H9 (cell line): ENCODE measurements around the gene MBIP. TPM values are rescaled to one million over a fixed set of nuclear protein-coding genes. Genes with fewer than 3 reads are reported as not detected.

Experiments
- DNase-seq: peaks from one replicate; pipeline ENCODE4 v3.0.0-alpha.2; 2017
- H2AFZ ChIP-seq: one replicate; pipeline ENCODE4 v1.6.1; 2013; ENCODE audit warnings: mild to moderate bottlenecking, low read length, control low read depth, moderate library complexity
- H2AK5ac ChIP-seq: 2 replicates; pipeline ENCODE4 v1.6.1; 2013; ENCODE audit warnings: low read length, control low read depth, mixed read lengths; ENCODE audit not compliant: insufficient read length
- H2BK120ac ChIP-seq: one replicate; pipeline ENCODE4 v1.6.1; 2013; ENCODE audit warnings: low read depth, mild to moderate bottlenecking, low read length, control low read depth, inconsistent platforms; ENCODE audit not compliant: poor library complexity, severe bottlenecking
- H2BK12ac ChIP-seq: 2 replicates; pipeline ENCODE4 v1.6.1; 2013; ENCODE audit warnings: low read length, control low read depth, mixed read lengths, low read depth; ENCODE audit not compliant: insufficient read length
- H2BK15ac ChIP-seq: 2 replicates; pipeline ENCODE4 v1.6.1; 2013; ENCODE audit warnings: low read depth, low read length, control low read depth
- H2BK20ac ChIP-seq: one replicate; pipeline ENCODE4 v1.6.1; 2013; ENCODE audit warnings: low read depth, mild to moderate bottlenecking, low read length, control low read depth, inconsistent platforms; ENCODE audit not compliant: poor library complexity, severe bottlenecking
- H2BK5ac ChIP-seq: 2 replicates; pipeline ENCODE4 v1.6.1; 2013; ENCODE audit warnings: low read length, control low read depth, mixed read lengths; ENCODE audit not compliant: insufficient read length
- H3K14ac ChIP-seq: 2 replicates; pipeline ENCODE4 v1.6.1; 2013; ENCODE audit warnings: low read length, control low read depth; ENCODE audit not compliant: insufficient read depth
- H3K18ac ChIP-seq: 2 replicates; pipeline ENCODE4 v1.6.1; 2013; ENCODE audit warnings: low read depth, mild to moderate bottlenecking, mixed read lengths, low read length, control low read depth; ENCODE audit not compliant: insufficient read length
- H3K23ac ChIP-seq: 2 replicates; pipeline ENCODE4 v1.6.1; 2013; ENCODE audit warnings: low read length, control low read depth, mixed read lengths, low read depth; ENCODE audit not compliant: insufficient read length
- H3K23me2 ChIP-seq: 2 replicates; pipeline ENCODE4 v1.6.1; 2013; ENCODE audit warnings: low read depth, mild to moderate bottlenecking, mixed read lengths, low read length, control low read depth; ENCODE audit not compliant: insufficient read length, poor library complexity, severe bottlenecking
- H3K27ac ChIP-seq: 2 replicates; pipeline ENCODE4 v1.5.1; 2013; ENCODE audit warnings: low read length, control low read depth, mixed read lengths, low read depth; ENCODE audit not compliant: insufficient read length
- H3K27me3 ChIP-seq: 2 replicates; pipeline ENCODE4 v1.6.1; 2013; ENCODE audit warnings: low read length, control low read depth, inconsistent platforms; ENCODE audit not compliant: insufficient read depth
- H3K4ac ChIP-seq: 2 replicates; pipeline ENCODE4 v1.6.1; 2013; ENCODE audit warnings: low read depth, mild to moderate bottlenecking, control low read depth, inconsistent platforms, low read length, moderate library complexity
- H3K4me1 ChIP-seq: 2 replicates; pipeline ENCODE4 v1.6.1; 2013; ENCODE audit warnings: low read length, control low read depth, inconsistent platforms; ENCODE audit not compliant: insufficient read depth
- H3K4me2 ChIP-seq: 2 replicates; pipeline ENCODE4 v1.6.1; 2013; ENCODE audit warnings: low read length, control low read depth, mixed read lengths; ENCODE audit not compliant: insufficient read length, insufficient read depth
- H3K56ac ChIP-seq: 2 replicates; pipeline ENCODE4 v1.6.1; 2013; ENCODE audit warnings: low read depth, mild to moderate bottlenecking, mixed read lengths, low read length, control low read depth; ENCODE audit not compliant: insufficient read length
- H3K79me1 ChIP-seq: 2 replicates; pipeline ENCODE4 v1.6.1; 2013; ENCODE audit warnings: low read depth, mild to moderate bottlenecking, moderate library complexity, low read length, control low read depth, inconsistent platforms; ENCODE audit not compliant: insufficient read depth, poor library complexity, severe bottlenecking
- H3K79me2 ChIP-seq: 2 replicates; pipeline ENCODE4 v1.6.1; 2013; ENCODE audit warnings: low read length, control low read depth, inconsistent platforms; ENCODE audit not compliant: insufficient read depth
- H3K9ac ChIP-seq: 2 replicates; pipeline ENCODE4 v1.6.1; 2013; ENCODE audit warnings: low read length, control low read depth, mixed read lengths; ENCODE audit not compliant: insufficient read length; ENCODE audit errors: extremely low read depth
- H3K9me3 ChIP-seq: one replicate; pipeline ENCODE4 v1.6.1; 2013; ENCODE audit warnings: low read depth, low read length, inconsistent platforms; ENCODE audit not compliant: control insufficient read depth
- H3T11ph ChIP-seq: one replicate; pipeline ENCODE4 v1.6.1; 2013; ENCODE audit warnings: mild to moderate bottlenecking, low read length, control low read depth, inconsistent platforms
- H4K20me1 ChIP-seq: one replicate; pipeline ENCODE4 v1.6.1; 2013; ENCODE audit not compliant: control insufficient read depth, insufficient read length, insufficient read depth
- H4K5ac ChIP-seq: 2 replicates; pipeline ENCODE4 v1.6.1; 2013; ENCODE audit warnings: low read depth, mild to moderate bottlenecking, mixed read lengths, low read length, control low read depth; ENCODE audit not compliant: insufficient read length
- H4K8ac ChIP-seq: replicated peaks from 2 replicates; pipeline ENCODE4 v1.6.1; 2013; ENCODE audit warnings: low read length, control low read depth, mixed read lengths, low read depth; ENCODE audit not compliant: insufficient read length
- H4K91ac ChIP-seq: 2 replicates; pipeline ENCODE4 v1.6.1; 2013; ENCODE audit warnings: low read depth, mild to moderate bottlenecking, moderate library complexity, mixed read lengths, low read length, control low read depth; ENCODE audit not compliant: insufficient read length
- H3K27ac Mint-ChIP-seq, 3 experiments: 2 replicates in 2 of 3; 3 replicates in 1 of 3; pipeline ENCODE4 v1.8.0; 2020 to 2021; ENCODE audit warnings: mixed read lengths in 3 of 3, mild to moderate bottlenecking in 1 of 3, moderate library complexity in 1 of 3
- H3K27me3 Mint-ChIP-seq: 2 replicates; pipeline ENCODE4 v1.8.0; 2021; ENCODE audit warnings: low read depth, mild to moderate bottlenecking, moderate library complexity, mixed read lengths
- H3K36me3 Mint-ChIP-seq, 3 experiments: 2 replicates in 2 of 3; 3 replicates in 1 of 3; pipeline ENCODE4 v1.8.0; 2020 to 2021; ENCODE audit warnings: low read depth in 3 of 3, mixed read lengths in 3 of 3; ENCODE audit not compliant: insufficient read depth in 1 of 3
- H3K4me1 Mint-ChIP-seq, 2 experiments: 2 replicates each; pipeline ENCODE4 v1.8.0; 2020; ENCODE audit warnings: mixed read lengths in 2 of 2
- H3K4me3 Mint-ChIP-seq, 2 experiments: 2 replicates in 1 of 2; 3 replicates in 1 of 2; pipeline ENCODE4 v1.8.0; 2020 to 2021; ENCODE audit warnings: mild to moderate bottlenecking in 2 of 2, mixed read lengths in 2 of 2, moderate library complexity in 1 of 2
- H3K9me3 Mint-ChIP-seq, 2 experiments: 2 replicates in 1 of 2; 3 replicates in 1 of 2; pipeline ENCODE4 v1.8.0; 2020; ENCODE audit warnings: mild to moderate bottlenecking in 2 of 2, mixed read lengths in 2 of 2, moderate library complexity in 1 of 2
- CTCF ChIP-seq: fragments of 200-600 bp; sonication (generic); conservative IDR thresholded peaks from 3 replicates; pipeline ENCODE4 v1.8.0; 2021; ENCODE audit warnings: antibody characterized with exemption, mild to moderate bottlenecking
- WGBS: extraction: QIAGEN DNeasy Blood & Tissue Kit; methylation state at CpG from one replicate; pipeline ENCODE4 v1.1.7; 2013; ENCODE audit warnings: missing lambda C conversion rate, low lambda C conversion rate, mixed read lengths; ENCODE audit not compliant: insufficient read length; ENCODE audit errors: extremely low coverage; 5-methylcytosine and 5-hydroxymethylcytosine counted together
- total RNA-seq: library from RNA; stranded (reverse); gene quantifications from 2 replicates; pipeline ENCODE4 v1.2.1, GENCODE V29; 2021

The MBIP gene
- total RNA-seq, 1 experiment from 2014 or later = 29.6 TPM

GRCh38 chr14:36367985-36368774 is 47.7 kb upstream of the MBIP start:
- H4K8ac ChIP-seq = no peak overlapping the region

More at GRCh38 chr14:36367985-36368774, 47.7 kb upstream of the MBIP start:
- H2BK5ac ChIP-seq = no peak overlapping the region
- H3K23ac ChIP-seq = no peak overlapping the region
- H3K23me2 ChIP-seq = no peaks in the 10 kb centered on the region
- no peak overlapping the region for H3K4me3 Mint-ChIP-seq
- TF ChIP-seq CTCF = no peak
- no peak overlapping the region for H3K9ac ChIP-seq
- H3T11ph ChIP-seq = no peak overlapping the region
- no peak overlapping the region for H3K27ac Mint-ChIP-seq
- no peaks in the 10 kb centered on the region for H3K36me3 Mint-ChIP-seq
- H3K4ac ChIP-seq = no peak overlapping the region
- H2BK20ac ChIP-seq = no peak overlapping the region
- H2BK12ac ChIP-seq = no peak overlapping the region
- H2BK15ac ChIP-seq = no peak overlapping the region
- DNase-seq = no peak
- H3K4me1 Mint-ChIP-seq = no peaks in the 10 kb centered on the region
- H3K9me3 Mint-ChIP-seq = no peaks in the 10 kb centered on the region
- no peak overlapping the region for H3K56ac ChIP-seq
- H3K18ac ChIP-seq = no peak overlapping the region
- H2AK5ac ChIP-seq = no peak overlapping the region
- no peak overlapping the region for H2BK120ac ChIP-seq
- H3K4me2 ChIP-seq = no peak overlapping the region
- H3K14ac ChIP-seq = no peak overlapping the region; the same call in 1 of the 2 replicates
- no peak overlapping the region for H2AFZ ChIP-seq
- H4K91ac ChIP-seq = no peak overlapping the region
- peaks cover 6% of the 10 kb centered on the region for H3K27me3 Mint-ChIP-seq
- H3K9me3 ChIP-seq = no peaks in the 10 kb centered on the region
- H3K79me1 ChIP-seq = no peaks in the 10 kb centered on the region
- WGBS = no CpG with 5 or more reads among the region's 6 CpGs
- H3K27ac ChIP-seq = no peak overlapping the region
- H3K79me2 ChIP-seq = no peaks in the 10 kb centered on the region
- H3K27me3 ChIP-seq = no peaks in the 10 kb centered on the region
- no peak overlapping the region for H4K5ac ChIP-seq
- H4K20me1 ChIP-seq = no peaks in the 10 kb centered on the region
- no peaks in the 10 kb centered on the region for H3K4me1 ChIP-seq
